WTC11 (cell line): ENCODE measurements around the gene OSCP1. TPM values are rescaled to one million over a fixed set of nuclear protein-coding genes. Genes with fewer than 3 reads are reported as not detected.

ENCODE experiments used
- ATAC-seq: fragments of 200-7000 bp; cut with Tn5 transposase; 2 replicates; pipeline ENCODE4 v1.10.0; 2021; ENCODE audit warnings: mild to moderate bottlenecking, moderate library complexity
- CTCF ChIA-PET: fragments of 300-600 bp; sonication (Branson Sonifier 250); formaldehyde crosslinking; loops from one replicate; lab custom pipeline; 2021; ENCODE audit warnings: antibody characterized with exemption; lab: Charles Lee
- POLR2A ChIA-PET: fragments of 350-600 bp; sonication (Branson Sonifier 250); formaldehyde crosslinking; loops from one replicate; lab custom pipeline; 2021; ENCODE audit warnings: antibody characterized with exemption; lab: Charles Lee
- DNase-seq: peaks from one replicate; pipeline ENCODE4 v3.0.0; 2021; ENCODE audit warnings: low spot score
- H3K27ac Mint-ChIP-seq: 2 replicates; pipeline ENCODE4 v1.8.0; 2021; ENCODE audit warnings: mixed read lengths
- H3K27me3 Mint-ChIP-seq: 2 replicates; pipeline ENCODE4 v1.8.0; 2021; ENCODE audit warnings: low read depth, mild to moderate bottlenecking, moderate library complexity, mixed read lengths
- H3K36me3 Mint-ChIP-seq: 2 replicates; pipeline ENCODE4 v1.8.0; 2021; ENCODE audit warnings: mixed read lengths
- H3K4me1 Mint-ChIP-seq: 2 replicates; pipeline ENCODE4 v1.8.0; 2022; ENCODE audit warnings: mixed read lengths
- H3K4me3 Mint-ChIP-seq: 2 replicates; pipeline ENCODE4 v1.8.0; 2021; ENCODE audit warnings: mild to moderate bottlenecking, moderate library complexity, mixed read lengths
- H3K9me3 Mint-ChIP-seq: 2 replicates; pipeline ENCODE4 v1.8.0; 2021; ENCODE audit warnings: mixed read lengths
- ARID4B ChIP-seq: sonication (generic); formaldehyde crosslinking; IDR thresholded peaks from 2 replicates; pipeline ENCODE4 v1.8.0; 2023; ENCODE audit warnings: missing genetic modification reagents, mild to moderate bottlenecking, borderline replicate concordance
- ATF2 ChIP-seq: sonication (generic); formaldehyde crosslinking; IDR thresholded peaks from 2 replicates; pipeline ENCODE4 v1.8.1; 2022; ENCODE audit warnings: low read depth, missing genetic modification reagents, borderline replicate concordance
- CREM ChIP-seq: sonication (generic); formaldehyde crosslinking; IDR thresholded peaks from 2 replicates; pipeline ENCODE4 v1.8.1; 2022; ENCODE audit warnings: mild to moderate bottlenecking, missing genetic modification reagents, moderate library complexity
- FOXK1 ChIP-seq: sonication (generic); formaldehyde crosslinking; IDR thresholded peaks from 2 replicates; pipeline ENCODE4 v1.8.0; 2022; ENCODE audit warnings: mild to moderate bottlenecking, moderate library complexity, missing genetic modification reagents
- FOXP1 ChIP-seq: sonication (generic); formaldehyde crosslinking; IDR thresholded peaks from 2 replicates; pipeline ENCODE4 v1.8.0; 2022; ENCODE audit warnings: missing genetic modification reagents, mild to moderate bottlenecking, moderate library complexity, borderline replicate concordance
- GTF2I ChIP-seq: fragments of 250-450 bp; sonication (Bioruptor Pico); conservative IDR thresholded peaks from 2 replicates; pipeline ENCODE4 v1.4.0; 2021; ENCODE audit warnings: mild to moderate bottlenecking
- IRF2 ChIP-seq: sonication (generic); formaldehyde crosslinking; IDR thresholded peaks from 2 replicates; pipeline ENCODE4 v1.8.0; 2022; ENCODE audit warnings: low read depth, missing genetic modification reagents, borderline replicate concordance
- JAZF1 ChIP-seq: fragments of 250-450 bp; sonication (Bioruptor Pico); IDR thresholded peaks from 2 replicates; pipeline ENCODE4 v1.9.0; 2021; ENCODE audit warnings: moderate library complexity, mild to moderate bottlenecking, inconsistent platforms
- NFATC4 ChIP-seq: fragments of 250-450 bp; sonication (Bioruptor Pico); IDR thresholded peaks from 2 replicates; pipeline ENCODE4 v1.9.0; 2021; ENCODE audit warnings: mild to moderate bottlenecking
- SMAD4 ChIP-seq: sonication (generic); formaldehyde crosslinking; IDR thresholded peaks from 2 replicates; pipeline ENCODE4 v1.8.0; 2022; ENCODE audit warnings: mild to moderate bottlenecking, missing genetic modification reagents
- ZNF121 ChIP-seq: sonication (generic); formaldehyde crosslinking; IDR thresholded peaks from 2 replicates; pipeline ENCODE4 v1.8.0; 2023; ENCODE audit warnings: missing genetic modification reagents
- ZNF396 ChIP-seq: fragments of 250-450 bp; sonication (Bioruptor Pico); IDR thresholded peaks from 2 replicates; pipeline ENCODE4 v1.8.0; 2021; ENCODE audit warnings: mild to moderate bottlenecking, moderate library complexity, borderline replicate concordance
- ZNF671 ChIP-seq: fragments of 250-450 bp; sonication (Bioruptor Pico); IDR thresholded peaks from 2 replicates; pipeline ENCODE4 v1.8.0; 2021; ENCODE audit warnings: mild to moderate bottlenecking
- total RNA-seq: library from RNA; stranded (reverse); gene quantifications from 3 replicates; pipeline ENCODE4 v1.2.3, GENCODE V29; 2021
- TF ChIP-seq, protein P1 (sequence below): sonication (generic); formaldehyde crosslinking; IDR thresholded peaks from 2 replicates; pipeline ENCODE4 v1.8.0; 2022; ENCODE audit warnings: mild to moderate bottlenecking, missing genetic modification reagents
- TF ChIP-seq, protein P2 (sequence below): sonication (generic); formaldehyde crosslinking; IDR thresholded peaks from 2 replicates; pipeline ENCODE4 v1.8.0; 2022; ENCODE audit warnings: missing genetic modification reagents
- TF ChIP-seq, protein P3 (sequence below): sonication (generic); formaldehyde crosslinking; IDR thresholded peaks from 2 replicates; pipeline ENCODE4 v1.8.1; 2023; ENCODE audit warnings: mild to moderate bottlenecking, missing genetic modification reagents, moderate library complexity
- TF ChIP-seq, protein P4 (sequence below): sonication (generic); formaldehyde crosslinking; IDR thresholded peaks from 2 replicates; pipeline ENCODE4 v1.8.1; 2023; ENCODE audit warnings: mild to moderate bottlenecking, moderate library complexity, missing genetic modification reagents

The OSCP1 gene
- total RNA-seq, 1 experiment from 2014 or later: 1.7 TPM

- TF ChIP-seq, protein P1, sequence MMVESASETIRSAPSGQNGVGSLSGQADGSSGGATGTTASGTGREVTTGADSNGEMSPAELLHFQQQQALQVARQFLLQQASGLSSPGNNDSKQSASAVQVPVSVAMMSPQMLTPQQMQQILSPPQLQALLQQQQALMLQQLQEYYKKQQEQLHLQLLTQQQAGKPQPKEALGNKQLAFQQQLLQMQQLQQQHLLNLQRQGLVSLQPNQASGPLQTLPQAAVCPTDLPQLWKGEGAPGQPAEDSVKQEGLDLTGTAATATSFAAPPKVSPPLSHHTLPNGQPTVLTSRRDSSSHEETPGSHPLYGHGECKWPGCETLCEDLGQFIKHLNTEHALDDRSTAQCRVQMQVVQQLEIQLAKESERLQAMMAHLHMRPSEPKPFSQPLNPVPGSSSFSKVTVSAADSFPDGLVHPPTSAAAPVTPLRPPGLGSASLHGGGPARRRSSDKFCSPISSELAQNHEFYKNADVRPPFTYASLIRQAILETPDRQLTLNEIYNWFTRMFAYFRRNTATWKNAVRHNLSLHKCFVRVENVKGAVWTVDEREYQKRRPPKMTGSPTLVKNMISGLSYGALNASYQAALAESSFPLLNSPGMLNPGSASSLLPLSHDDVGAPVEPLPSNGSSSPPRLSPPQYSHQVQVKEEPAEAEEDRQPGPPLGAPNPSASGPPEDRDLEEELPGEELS (CRISPR knock-in tag): no peak
- TF ChIP-seq, protein P2, sequence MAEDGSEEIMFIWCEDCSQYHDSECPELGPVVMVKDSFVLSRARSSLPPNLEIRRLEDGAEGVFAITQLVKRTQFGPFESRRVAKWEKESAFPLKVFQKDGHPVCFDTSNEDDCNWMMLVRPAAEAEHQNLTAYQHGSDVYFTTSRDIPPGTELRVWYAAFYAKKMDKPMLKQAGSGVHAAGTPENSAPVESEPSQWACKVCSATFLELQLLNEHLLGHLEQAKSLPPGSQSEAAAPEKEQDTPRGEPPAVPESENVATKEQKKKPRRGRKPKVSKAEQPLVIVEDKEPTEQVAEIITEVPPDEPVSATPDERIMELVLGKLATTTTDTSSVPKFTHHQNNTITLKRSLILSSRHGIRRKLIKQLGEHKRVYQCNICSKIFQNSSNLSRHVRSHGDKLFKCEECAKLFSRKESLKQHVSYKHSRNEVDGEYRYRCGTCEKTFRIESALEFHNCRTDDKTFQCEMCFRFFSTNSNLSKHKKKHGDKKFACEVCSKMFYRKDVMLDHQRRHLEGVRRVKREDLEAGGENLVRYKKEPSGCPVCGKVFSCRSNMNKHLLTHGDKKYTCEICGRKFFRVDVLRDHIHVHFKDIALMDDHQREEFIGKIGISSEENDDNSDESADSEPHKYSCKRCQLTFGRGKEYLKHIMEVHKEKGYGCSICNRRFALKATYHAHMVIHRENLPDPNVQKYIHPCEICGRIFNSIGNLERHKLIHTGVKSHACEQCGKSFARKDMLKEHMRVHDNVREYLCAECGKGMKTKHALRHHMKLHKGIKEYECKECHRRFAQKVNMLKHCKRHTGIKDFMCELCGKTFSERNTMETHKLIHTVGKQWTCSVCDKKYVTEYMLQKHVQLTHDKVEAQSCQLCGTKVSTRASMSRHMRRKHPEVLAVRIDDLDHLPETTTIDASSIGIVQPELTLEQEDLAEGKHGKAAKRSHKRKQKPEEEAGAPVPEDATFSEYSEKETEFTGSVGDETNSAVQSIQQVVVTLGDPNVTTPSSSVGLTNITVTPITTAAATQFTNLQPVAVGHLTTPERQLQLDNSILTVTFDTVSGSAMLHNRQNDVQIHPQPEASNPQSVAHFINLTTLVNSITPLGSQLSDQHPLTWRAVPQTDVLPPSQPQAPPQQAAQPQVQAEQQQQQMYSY (CRISPR knock-in tag): peak; percentile 92
- TF ChIP-seq JAZF1: no peak
- no peak for TF ChIP-seq ATF2
- 0 out of 2 replicates have a peak, but pooled peaks have one; percentile 41 for TF ChIP-seq CREM (CRISPR knock-in tag)
- TF ChIP-seq FOXK1 (CRISPR knock-in tag): peak; percentile 32; the same call in 1 of the 2 replicates
- TF ChIP-seq, all 79 proteins: peak for 6
These were observed 65.5 kb downstream of the OSCP1 start (continued) for GRCh38 chr1:36384542-36385409.

- Mint-ChIP-seq H3K27ac (no peak overlapping the region; the same call in 1 of the 2 replicates), H3K4me1 (peaks cover 39% of the 10 kb centered on the region), H3K27me3 (no peaks in the 10 kb centered on the region), H3K9me3 (no peaks in the 10 kb centered on the region), H3K4me3 (no peak overlapping the region), H3K36me3 (no peaks in the 10 kb centered on the region)
- CTCF ChIA-PET: interaction anchor here (2.9 to 6.4 kb wide), 2 partner anchors 14 to 40 kb away, joined by 15 to 36 read pairs; no protein-coding TSS in a partner anchor
- no peak for TF ChIP-seq GTF2I (CRISPR knock-in tag)
- POLR2A ChIA-PET: interaction anchor here (1.1 kb wide), 1 partner anchor 18 kb away, joined by 6 read pairs; no protein-coding TSS in a partner anchor
- DNase-seq: no peak
- ATAC-seq: no peak
These were observed 67.0 kb downstream of the OSCP1 start for GRCh38 chr1:36383240-36383639.

- no peak for DNase-seq
- peaks cover 36% of the 10 kb centered on the region for H3K4me1 Mint-ChIP-seq
- H3K27ac Mint-ChIP-seq: no peak overlapping the region
- no peak for ATAC-seq
- H3K4me3 Mint-ChIP-seq: no peak overlapping the region
- ChIA-PET POLR2A (interaction anchor here (1.1 kb wide), 1 partner anchor 18 kb away, joined by 6 read pairs; no protein-coding TSS in a partner anchor), CTCF (interaction anchor here (6.4 kb wide), 1 partner anchor 13 kb away, joined by 36 read pairs; no protein-coding TSS in a partner anchor)
- H3K36me3 Mint-ChIP-seq: no peaks in the 10 kb centered on the region
- no peaks in the 10 kb centered on the region for H3K27me3 Mint-ChIP-seq
- H3K9me3 Mint-ChIP-seq: no peaks in the 10 kb centered on the region
- TF ChIP-seq ARID4B (CRISPR knock-in tag) (no peak), SMAD4 (CRISPR knock-in tag) (no peak), ZNF671 (CRISPR knock-in tag) (no peak), ZNF396 (CRISPR knock-in tag) (no peak), NFATC4 (CRISPR knock-in tag) (no peak), GTF2I (CRISPR knock-in tag) (no peak), IRF2 (no peak), ZNF121 (CRISPR knock-in tag) (no peak), FOXP1 (CRISPR knock-in tag) (no peak)
- TF ChIP-seq, protein P3, sequence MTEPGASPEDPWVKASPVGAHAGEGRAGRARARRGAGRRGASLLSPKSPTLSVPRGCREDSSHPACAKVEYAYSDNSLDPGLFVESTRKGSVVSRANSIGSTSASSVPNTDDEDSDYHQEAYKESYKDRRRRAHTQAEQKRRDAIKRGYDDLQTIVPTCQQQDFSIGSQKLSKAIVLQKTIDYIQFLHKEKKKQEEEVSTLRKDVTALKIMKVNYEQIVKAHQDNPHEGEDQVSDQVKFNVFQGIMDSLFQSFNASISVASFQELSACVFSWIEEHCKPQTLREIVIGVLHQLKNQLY: no peak
- TF ChIP-seq, protein P4, sequence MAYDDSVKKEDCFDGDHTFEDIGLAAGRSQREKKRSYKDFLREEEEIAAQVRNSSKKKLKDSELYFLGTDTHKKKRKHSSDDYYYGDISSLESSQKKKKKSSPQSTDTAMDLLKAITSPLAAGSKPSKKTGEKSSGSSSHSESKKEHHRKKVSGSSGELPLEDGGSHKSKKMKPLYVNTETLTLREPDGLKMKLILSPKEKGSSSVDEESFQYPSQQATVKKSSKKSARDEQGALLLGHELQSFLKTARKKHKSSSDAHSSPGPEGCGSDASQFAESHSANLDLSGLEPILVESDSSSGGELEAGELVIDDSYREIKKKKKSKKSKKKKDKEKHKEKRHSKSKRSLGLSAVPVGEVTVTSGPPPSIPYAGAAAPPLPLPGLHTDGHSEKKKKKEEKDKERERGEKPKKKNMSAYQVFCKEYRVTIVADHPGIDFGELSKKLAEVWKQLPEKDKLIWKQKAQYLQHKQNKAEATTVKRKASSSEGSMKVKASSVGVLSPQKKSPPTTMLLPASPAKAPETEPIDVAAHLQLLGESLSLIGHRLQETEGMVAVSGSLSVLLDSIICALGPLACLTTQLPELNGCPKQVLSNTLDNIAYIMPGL: no peak
These were observed 67.6 kb downstream of the OSCP1 start for GRCh38 chr1:36382669-36383068.
